Measurements from ENCODE around the gene FOXP1. TPM values are rescaled to one million over a fixed set of nuclear protein-coding genes. Genes with fewer than 3 reads are reported as not detected.

FOXP1 gene
- total RNA-seq, 1 donor from 2014 or later = 107 TPM

DNA sequence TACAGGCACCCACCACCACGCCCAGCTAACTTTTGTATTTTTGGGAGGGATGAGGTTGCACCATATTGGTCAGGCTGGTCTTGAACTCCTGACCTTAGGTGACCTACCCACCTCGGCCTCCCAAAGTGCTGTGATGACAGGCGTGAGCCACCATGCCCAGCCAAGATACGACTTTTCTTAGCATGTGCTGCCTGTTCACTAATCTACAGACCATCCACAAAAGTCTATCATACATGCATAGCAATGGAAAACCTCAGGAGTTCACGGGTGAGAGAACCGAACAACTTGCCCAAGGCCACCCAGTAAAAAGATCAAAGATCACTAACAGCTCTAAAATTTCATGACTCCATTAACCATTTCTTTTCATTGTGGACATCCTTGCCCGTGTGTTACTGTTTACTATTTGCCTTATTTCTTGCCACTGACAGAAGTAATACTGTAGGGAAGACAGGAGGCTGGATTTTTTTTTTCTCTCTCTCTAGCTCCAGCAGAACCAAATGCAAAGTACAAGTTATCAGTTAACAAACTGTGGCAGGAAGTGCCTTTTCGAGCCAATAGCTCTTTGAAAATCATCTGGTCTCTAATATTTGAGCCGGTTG is 92.3 kb downstream of the FOXP1 start:
- peaks cover 7% of the 10 kb centered on the region for H3K4me1 ChIP-seq (ENCODE audit: insufficient read depth, low read length)
- Mint-ChIP-seq H3K27ac (ENCODE audit: unreplicated experiment) (no peak overlapping the region), H3K4me1 (ENCODE audit: low read depth, unreplicated experiment) (peaks cover 13% of the 10 kb centered on the region), H3K27me3 (ENCODE audit: low read depth, unreplicated experiment) (no peaks in the 10 kb centered on the region), H3K36me3 (ENCODE audit: low read depth, unreplicated experiment) (peaks cover 36% of the 10 kb centered on the region), H3K9me3 (ENCODE audit: unreplicated experiment) (peaks cover 8% of the 10 kb centered on the region), H3K4me3 (ENCODE audit: unreplicated experiment) (no peak overlapping the region)
- FAIRE-seq (no peak), DNase-seq (ENCODE audit: low read depth) (no peak)
- H3K27me3 ChIP-seq (ENCODE audit: insufficient read depth, low read length) = no peaks in the 10 kb centered on the region
- H3K79me2 ChIP-seq (ENCODE audit: insufficient read depth, low read length) = peaks cover 76% of the 10 kb centered on the region
- H3K36me3 ChIP-seq (ENCODE audit: insufficient read depth, low read length) = peaks cover 30% of the 10 kb centered on the region
- no peak overlapping the region for H3K4me3 ChIP-seq (ENCODE audit: insufficient read depth, low read depth, low read length)
- no peak overlapping the region for H3K4me2 ChIP-seq (ENCODE audit: low read length)
- H3K9ac ChIP-seq (ENCODE audit: low read length) = no peak overlapping the region
- H2AFZ ChIP-seq (ENCODE audit: low read depth, low read length) = no peak overlapping the region
- TF ChIP-seq EZH2 (IDR thresholded peaks at IDR 0.05; ENCODE audit: insufficient read depth, low read length) = no peak
- TF ChIP-seq, protein P1, sequence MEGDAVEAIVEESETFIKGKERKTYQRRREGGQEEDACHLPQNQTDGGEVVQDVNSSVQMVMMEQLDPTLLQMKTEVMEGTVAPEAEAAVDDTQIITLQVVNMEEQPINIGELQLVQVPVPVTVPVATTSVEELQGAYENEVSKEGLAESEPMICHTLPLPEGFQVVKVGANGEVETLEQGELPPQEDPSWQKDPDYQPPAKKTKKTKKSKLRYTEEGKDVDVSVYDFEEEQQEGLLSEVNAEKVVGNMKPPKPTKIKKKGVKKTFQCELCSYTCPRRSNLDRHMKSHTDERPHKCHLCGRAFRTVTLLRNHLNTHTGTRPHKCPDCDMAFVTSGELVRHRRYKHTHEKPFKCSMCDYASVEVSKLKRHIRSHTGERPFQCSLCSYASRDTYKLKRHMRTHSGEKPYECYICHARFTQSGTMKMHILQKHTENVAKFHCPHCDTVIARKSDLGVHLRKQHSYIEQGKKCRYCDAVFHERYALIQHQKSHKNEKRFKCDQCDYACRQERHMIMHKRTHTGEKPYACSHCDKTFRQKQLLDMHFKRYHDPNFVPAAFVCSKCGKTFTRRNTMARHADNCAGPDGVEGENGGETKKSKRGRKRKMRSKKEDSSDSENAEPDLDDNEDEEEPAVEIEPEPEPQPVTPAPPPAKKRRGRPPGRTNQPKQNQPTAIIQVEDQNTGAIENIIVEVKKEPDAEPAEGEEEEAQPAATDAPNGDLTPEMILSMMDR (IDR thresholded peaks at IDR 0.05; ENCODE audit: insufficient read depth, low read depth, low read length) = no peak
- peaks cover 7% of the 10 kb centered on the region for H4K20me1 ChIP-seq (ENCODE audit: insufficient read depth, low read length)
- peaks cover 3% of the 10 kb centered on the region for H3K9me3 ChIP-seq (ENCODE audit: insufficient read depth, low read depth, low read length)
- H3K27ac ChIP-seq (ENCODE audit: low read depth, low read length) = no peak overlapping the region

DNA sequence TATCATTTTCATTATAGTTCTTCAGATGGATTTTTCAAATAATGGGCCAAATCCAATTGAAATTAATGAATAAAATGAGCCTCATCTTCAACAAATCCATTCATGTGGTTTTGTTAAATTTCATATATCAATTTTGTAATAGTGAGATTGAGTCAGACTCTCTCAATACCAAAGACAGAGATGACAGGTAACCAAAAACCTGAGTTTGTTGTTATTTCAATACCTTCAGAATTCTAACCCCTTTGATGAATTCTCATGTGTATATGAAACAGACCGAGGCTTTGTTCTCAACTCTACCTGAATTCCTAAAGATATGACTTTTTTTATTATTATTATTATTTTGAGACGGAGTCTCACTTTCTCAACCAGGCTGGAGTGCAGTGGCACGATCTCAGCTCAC is 92.8 kb downstream of the FOXP1 start:
- Histone ChIP-seq H3K36me3 (ENCODE audit: insufficient read depth, low read length) (peaks cover 30% of the 10 kb centered on the region), H3K9ac (ENCODE audit: low read length) (no peak overlapping the region), H3K4me1 (ENCODE audit: insufficient read depth, low read length) (peaks cover 3% of the 10 kb centered on the region), H4K20me1 (ENCODE audit: insufficient read depth, low read length) (peaks cover 9% of the 10 kb centered on the region), H3K27ac (ENCODE audit: low read depth, low read length) (no peak overlapping the region), H3K79me2 (ENCODE audit: insufficient read depth, low read length) (peaks cover 80% of the 10 kb centered on the region), H3K4me2 (ENCODE audit: low read length) (no peak overlapping the region), H3K4me3 (ENCODE audit: insufficient read depth, low read depth, low read length) (no peak overlapping the region), H3K9me3 (ENCODE audit: insufficient read depth, low read depth, low read length) (peaks cover 3% of the 10 kb centered on the region), H3K27me3 (ENCODE audit: insufficient read depth, low read length) (no peaks in the 10 kb centered on the region), H2AFZ (ENCODE audit: low read depth, low read length) (no peak overlapping the region)
- no peak overlapping the region for H3K27ac Mint-ChIP-seq (ENCODE audit: unreplicated experiment)
- H3K9me3 Mint-ChIP-seq (ENCODE audit: unreplicated experiment) = peaks cover 8% of the 10 kb centered on the region
- FAIRE-seq (no peak), DNase-seq (ENCODE audit: low read depth) (no peak)
- peaks cover 39% of the 10 kb centered on the region for H3K36me3 Mint-ChIP-seq (ENCODE audit: low read depth, unreplicated experiment)
- TF ChIP-seq, protein P1 (IDR thresholded peaks at IDR 0.05; ENCODE audit: insufficient read depth, low read depth, low read length) = no peak
- TF ChIP-seq EZH2 (IDR thresholded peaks at IDR 0.05; ENCODE audit: insufficient read depth, low read length) = no peak
- no peak overlapping the region for H3K4me3 Mint-ChIP-seq (ENCODE audit: unreplicated experiment)
- H3K4me1 Mint-ChIP-seq (ENCODE audit: low read depth, unreplicated experiment) = peaks cover 9% of the 10 kb centered on the region
- H3K27me3 Mint-ChIP-seq (ENCODE audit: low read depth, unreplicated experiment) = no peaks in the 10 kb centered on the region

DNA sequence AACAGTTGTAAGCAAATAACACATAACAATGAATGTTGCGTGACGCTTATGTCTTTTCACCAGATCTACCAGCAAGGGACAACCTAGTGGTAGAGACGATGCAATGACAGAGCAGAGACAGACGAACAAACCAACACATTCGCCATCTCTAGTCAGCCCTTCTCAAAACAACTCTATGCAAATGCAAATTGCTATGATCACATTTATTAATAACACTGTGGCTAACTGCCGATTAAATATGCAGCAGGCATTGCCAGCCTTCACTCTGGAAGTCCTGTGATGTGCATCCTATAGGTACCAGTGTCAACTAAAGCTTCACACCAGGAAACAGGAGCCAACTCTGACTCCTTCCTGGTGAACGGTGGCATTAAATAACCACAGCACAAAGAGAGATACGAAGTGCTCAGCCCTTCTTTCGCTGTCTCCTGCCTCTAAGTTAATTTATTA is 94.2 kb downstream of the FOXP1 start:
- H3K9ac ChIP-seq (ENCODE audit: low read length) = no peak overlapping the region
- no peak for DNase-seq (ENCODE audit: low read depth)
- no peaks in the 10 kb centered on the region for H3K27me3 Mint-ChIP-seq (ENCODE audit: low read depth, unreplicated experiment)
- H3K4me2 ChIP-seq (ENCODE audit: low read length) = no peak overlapping the region
- no peaks in the 10 kb centered on the region for H3K27me3 ChIP-seq (ENCODE audit: insufficient read depth, low read length)
- no peak overlapping the region for H3K27ac ChIP-seq (ENCODE audit: low read depth, low read length)
- peaks cover 8% of the 10 kb centered on the region for H3K9me3 Mint-ChIP-seq (ENCODE audit: unreplicated experiment)
- no peak for FAIRE-seq
- H3K36me3 ChIP-seq (ENCODE audit: insufficient read depth, low read length) = peaks cover 30% of the 10 kb centered on the region
- no peaks in the 10 kb centered on the region for H3K4me1 ChIP-seq (ENCODE audit: insufficient read depth, low read length)
- TF ChIP-seq EZH2 (IDR thresholded peaks at IDR 0.05; ENCODE audit: insufficient read depth, low read length) = no peak
- TF ChIP-seq, protein P1 (IDR thresholded peaks at IDR 0.05; ENCODE audit: insufficient read depth, low read depth, low read length) = no peak
- H3K4me1 Mint-ChIP-seq (ENCODE audit: low read depth, unreplicated experiment) = peaks cover 2% of the 10 kb centered on the region
- H4K20me1 ChIP-seq (ENCODE audit: insufficient read depth, low read length) = peaks cover 16% of the 10 kb centered on the region
- H3K36me3 Mint-ChIP-seq (ENCODE audit: low read depth, unreplicated experiment) = peaks cover 38% of the 10 kb centered on the region
- no peak overlapping the region for H3K4me3 ChIP-seq (ENCODE audit: insufficient read depth, low read depth, low read length)
- no peak overlapping the region for H3K4me3 Mint-ChIP-seq (ENCODE audit: unreplicated experiment)
- H3K27ac Mint-ChIP-seq (ENCODE audit: unreplicated experiment) = no peak overlapping the region
- peaks cover 80% of the 10 kb centered on the region for H3K79me2 ChIP-seq (ENCODE audit: insufficient read depth, low read length)
- no peak overlapping the region for H2AFZ ChIP-seq (ENCODE audit: low read depth, low read length)
- H3K9me3 ChIP-seq (ENCODE audit: insufficient read depth, low read depth, low read length) = peaks cover 3% of the 10 kb centered on the region

Measured in astrocyte (in vitro differentiated cells and primary cell).